HEK293 (cell line): ENCODE data around the gene RNF166.

Experiments
- CTCF ChIA-PET: fragments of 350-600 bp; formaldehyde crosslinking; extraction: SDS; loops from one replicate; lab custom pipeline; 2021; ENCODE audit warnings: antibody characterized with exemption; lab: Yijun Ruan, JAX
- POLR2A ChIA-PET: fragments of 300-600 bp; formaldehyde crosslinking; extraction: SDS; loops from one replicate; lab custom pipeline; 2020; ENCODE audit warnings: antibody characterized with exemption, inconsistent platforms; lab: Yijun Ruan, JAX
- H3K27ac ChIP-seq: fragments of 200-500 bp; sonication (Bioruptor generic); 2 replicates; pipeline ENCODE4 v1.5.1; 2014; ENCODE audit warnings: low read depth, low read length, control low read depth, inconsistent platforms; ENCODE audit errors: extremely low read depth
- H3K36me3 ChIP-seq, 2 experiments: fragments of 200-500 bp in 1 of 2; sonication (Bioruptor generic) in 1 of 2; 1 replicate in 1 of 2; 2 replicates in 1 of 2; pipeline ENCODE4 v1.5.1; 2014 to 2017; ENCODE audit warnings: inconsistent platforms in 2 of 2, low read length in 2 of 2; ENCODE audit not compliant: control insufficient read depth in 2 of 2, insufficient read depth in 1 of 2
- H3K4me1 ChIP-seq: fragments of 200-500 bp; sonication (Bioruptor generic); 2 replicates; pipeline ENCODE4 v1.5.1; 2014; ENCODE audit warnings: mild to moderate bottlenecking, low read length, inconsistent platforms; ENCODE audit not compliant: control insufficient read depth, insufficient read depth
- H3K4me3 ChIP-seq: 2 replicates; pipeline ENCODE4 v1.5.1; 2011; ENCODE audit warnings: low read depth, mild to moderate bottlenecking, control low read depth, low read length, moderate library complexity
- H3K9me3 ChIP-seq: fragments of 200-500 bp; sonication (Bioruptor generic); 2 replicates; pipeline ENCODE4 v1.5.1; 2014; ENCODE audit warnings: low read depth, low read length, inconsistent platforms; ENCODE audit not compliant: control insufficient read depth, insufficient read depth
- BCL6B ChIP-seq: fragments of 450-650 bp; formaldehyde crosslinking; IDR thresholded peaks from 2 replicates; pipeline ENCODE4 v1.5.1; 2017; ENCODE audit warnings: missing biosample characterization, missing genetic modification characterization
- FEZF1 ChIP-seq: fragments of 450-650 bp; formaldehyde crosslinking; IDR thresholded peaks from 2 replicates; pipeline ENCODE4 v1.5.1; 2016; ENCODE audit warnings: missing biosample characterization, missing genetic modification characterization
- GFI1B ChIP-seq: fragments of 450-650 bp; formaldehyde crosslinking; IDR thresholded peaks from 2 replicates; pipeline ENCODE4 v1.5.1; 2016; ENCODE audit warnings: missing biosample characterization, missing genetic modification characterization
- GLIS2 ChIP-seq: fragments of 450-650 bp; formaldehyde crosslinking; IDR thresholded peaks from 2 replicates; pipeline ENCODE4 v1.5.1; 2016; ENCODE audit warnings: missing biosample characterization, missing genetic modification characterization
- IKZF3 ChIP-seq: fragments of 450-650 bp; IDR thresholded peaks from 2 replicates; pipeline ENCODE4 v1.5.0; 2018; ENCODE audit warnings: missing biosample characterization, mild to moderate bottlenecking, missing genetic modification characterization, moderate library complexity
- KLF7 ChIP-seq: fragments of 450-650 bp; formaldehyde crosslinking; IDR thresholded peaks from 2 replicates; pipeline ENCODE4 v1.5.1; 2016; ENCODE audit warnings: missing biosample characterization, missing genetic modification characterization, borderline replicate concordance
- PRDM10 ChIP-seq: fragments of 450-650 bp; formaldehyde crosslinking; IDR thresholded peaks from 2 replicates; pipeline ENCODE4 v1.5.1; 2016; ENCODE audit warnings: missing biosample characterization, missing genetic modification characterization
- SP2 ChIP-seq: fragments of 450-650 bp; formaldehyde crosslinking; IDR thresholded peaks from 2 replicates; pipeline ENCODE4 v1.5.1; 2016; ENCODE audit warnings: missing biosample characterization, missing genetic modification characterization
- ZFP41 ChIP-seq: fragments of 450-650 bp; formaldehyde crosslinking; IDR thresholded peaks from 2 replicates; pipeline ENCODE4 v1.5.1; 2016; ENCODE audit warnings: missing biosample characterization, missing genetic modification characterization, borderline replicate concordance
- ZNF155 ChIP-seq: fragments of 450-650 bp; formaldehyde crosslinking; IDR thresholded peaks from 2 replicates; pipeline ENCODE4 v1.5.1; 2016; ENCODE audit warnings: missing biosample characterization, missing genetic modification characterization
- ZNF214 ChIP-seq: fragments of 450-650 bp; formaldehyde crosslinking; IDR thresholded peaks from 2 replicates; pipeline ENCODE4 v1.5.1; 2017; ENCODE audit warnings: missing biosample characterization, mild to moderate bottlenecking, missing genetic modification characterization, borderline replicate concordance
- ZNF529 ChIP-seq: fragments of 450-650 bp; formaldehyde crosslinking; IDR thresholded peaks from 2 replicates; pipeline ENCODE4 v1.5.1; 2017; ENCODE audit warnings: missing genetic modification characterization, missing biosample characterization; ENCODE audit not compliant: insufficient replicate concordance
- ZNF600 ChIP-seq: fragments of 450-650 bp; formaldehyde crosslinking; IDR thresholded peaks from 2 replicates; pipeline ENCODE4 v1.5.1; 2016; ENCODE audit warnings: missing biosample characterization, missing genetic modification characterization
- ZNF626 ChIP-seq: fragments of 450-650 bp; sonication (Bioruptor Pico); formaldehyde crosslinking; IDR thresholded peaks from 2 replicates; pipeline ENCODE4 v1.5.1; 2018; ENCODE audit warnings: missing biosample characterization, missing genetic modification characterization, inconsistent platforms
- TF ChIP-seq, protein P1 (sequence below): fragments of 450-650 bp; formaldehyde crosslinking; IDR thresholded peaks from 2 replicates; pipeline ENCODE4 v1.5.1; 2016; ENCODE audit warnings: missing biosample characterization, missing genetic modification characterization
- TF ChIP-seq, protein P2 (sequence below): fragments of 450-650 bp; formaldehyde crosslinking; IDR thresholded peaks from 2 replicates; pipeline ENCODE4 v1.5.1; 2017; ENCODE audit warnings: missing biosample characterization, missing genetic modification characterization
- TF ChIP-seq, protein P3 (sequence below): fragments of 450-650 bp; formaldehyde crosslinking; IDR thresholded peaks from 2 replicates; pipeline ENCODE4 v1.5.1; 2016; ENCODE audit warnings: missing biosample characterization, missing genetic modification characterization
- TF ChIP-seq, protein P4 (sequence below): fragments of 450-650 bp; formaldehyde crosslinking; IDR thresholded peaks from 2 replicates; pipeline ENCODE4 v1.5.1; 2016; ENCODE audit warnings: missing biosample characterization, missing genetic modification characterization
- TF ChIP-seq, protein P5 (sequence below): IDR thresholded peaks from 2 replicates; pipeline ENCODE4 v1.6.1; 2011; ENCODE audit warnings: mild to moderate bottlenecking, low read depth, low read length, borderline replicate concordance

RNF166 gene

DNA sequence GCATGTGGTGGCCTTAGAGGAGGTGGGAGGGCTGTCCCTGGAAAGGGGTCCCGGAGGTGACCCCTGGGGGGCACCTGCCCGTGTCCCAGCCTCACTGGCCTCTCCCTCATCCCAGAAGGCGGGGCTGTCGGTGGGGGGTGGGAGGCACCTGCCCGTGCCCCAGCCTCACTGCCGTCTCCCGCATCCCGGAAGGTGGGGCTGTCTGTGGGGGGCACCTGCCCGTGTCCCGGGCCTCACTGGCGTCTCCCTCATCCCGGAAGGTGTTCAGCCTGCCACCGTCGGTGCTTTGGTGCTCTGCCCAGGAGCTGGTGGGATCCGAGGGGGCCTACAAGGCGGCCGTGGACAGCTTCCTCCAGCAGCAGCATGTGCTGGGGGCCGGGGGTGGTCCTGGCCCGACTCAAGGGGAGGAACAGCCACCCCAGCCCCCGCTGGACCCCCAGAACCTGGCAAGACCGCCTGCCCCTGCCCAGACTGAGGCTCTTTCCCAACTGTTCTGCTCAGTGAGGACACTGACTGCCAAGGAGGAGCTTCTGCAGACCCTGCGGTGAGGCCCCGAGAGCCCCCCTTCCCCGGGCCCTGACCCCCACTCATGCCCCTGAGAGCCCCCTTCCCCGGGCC, 6.3 kb upstream of the RNF166 start (continued):
- no peak for TF ChIP-seq ZNF600
- no peak for TF ChIP-seq ZNF529 (tag by site-specific recombination)
- no peak for TF ChIP-seq KLF7 (tag by site-specific recombination)
- TF ChIP-seq IKZF3: no peak
- TF ChIP-seq ZNF214 (tag by site-specific recombination): no peak
- no peak for TF ChIP-seq ZNF626 (tag by site-specific recombination)

- POLR2A ChIA-PET: no interaction called here
- TF ChIP-seq, protein P1, sequence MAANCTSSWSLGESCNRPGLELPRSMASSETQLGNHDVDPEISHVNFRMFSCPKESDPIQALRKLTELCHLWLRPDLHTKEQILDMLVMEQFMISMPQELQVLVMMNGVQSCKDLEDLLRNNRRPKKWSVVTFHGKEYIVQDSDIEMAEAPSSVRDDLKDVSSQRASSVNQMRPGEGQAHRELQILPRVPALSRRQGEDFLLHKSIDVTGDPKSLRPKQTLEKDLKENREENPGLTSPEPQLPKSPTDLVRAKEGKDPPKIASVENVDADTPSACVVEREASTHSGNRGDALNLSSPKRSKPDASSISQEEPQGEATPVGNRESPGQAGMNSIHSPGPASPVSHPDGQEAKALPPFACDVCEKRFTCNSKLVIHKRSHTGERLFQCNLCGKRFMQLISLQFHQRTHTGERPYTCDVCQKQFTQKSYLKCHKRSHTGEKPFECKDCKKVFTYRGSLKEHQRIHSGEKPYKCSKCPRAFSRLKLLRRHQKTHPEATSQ (tag by site-specific recombination): no peak
- TF ChIP-seq ZFP41 (no peak), GLIS2 (tag by site-specific recombination) (no peak), FEZF1 (tag by site-specific recombination) (no peak), BCL6B (tag by site-specific recombination) (peak; percentile 90), ZNF155 (tag by site-specific recombination) (no peak), PRDM10 (tag by site-specific recombination) (peak; percentile 54), GFI1B (tag by site-specific recombination) (no peak), SP2 (peak; percentile 25)
- TF ChIP-seq, protein P2, sequence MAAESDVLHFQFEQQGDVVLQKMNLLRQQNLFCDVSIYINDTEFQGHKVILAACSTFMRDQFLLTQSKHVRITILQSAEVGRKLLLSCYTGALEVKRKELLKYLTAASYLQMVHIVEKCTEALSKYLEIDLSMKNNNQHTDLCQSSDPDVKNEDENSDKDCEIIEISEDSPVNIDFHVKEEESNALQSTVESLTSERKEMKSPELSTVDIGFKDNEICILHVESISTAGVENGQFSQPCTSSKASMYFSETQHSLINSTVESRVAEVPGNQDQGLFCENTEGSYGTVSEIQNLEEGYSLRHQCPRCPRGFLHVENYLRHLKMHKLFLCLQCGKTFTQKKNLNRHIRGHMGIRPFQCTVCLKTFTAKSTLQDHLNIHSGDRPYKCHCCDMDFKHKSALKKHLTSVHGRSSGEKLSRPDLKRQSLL (tag by site-specific recombination): no peak
- TF ChIP-seq, protein P3, sequence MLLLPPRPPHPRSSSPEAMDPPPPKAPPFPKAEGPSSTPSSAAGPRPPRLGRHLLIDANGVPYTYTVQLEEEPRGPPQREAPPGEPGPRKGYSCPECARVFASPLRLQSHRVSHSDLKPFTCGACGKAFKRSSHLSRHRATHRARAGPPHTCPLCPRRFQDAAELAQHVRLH (tag by site-specific recombination): no peak
- TF ChIP-seq, protein P4, sequence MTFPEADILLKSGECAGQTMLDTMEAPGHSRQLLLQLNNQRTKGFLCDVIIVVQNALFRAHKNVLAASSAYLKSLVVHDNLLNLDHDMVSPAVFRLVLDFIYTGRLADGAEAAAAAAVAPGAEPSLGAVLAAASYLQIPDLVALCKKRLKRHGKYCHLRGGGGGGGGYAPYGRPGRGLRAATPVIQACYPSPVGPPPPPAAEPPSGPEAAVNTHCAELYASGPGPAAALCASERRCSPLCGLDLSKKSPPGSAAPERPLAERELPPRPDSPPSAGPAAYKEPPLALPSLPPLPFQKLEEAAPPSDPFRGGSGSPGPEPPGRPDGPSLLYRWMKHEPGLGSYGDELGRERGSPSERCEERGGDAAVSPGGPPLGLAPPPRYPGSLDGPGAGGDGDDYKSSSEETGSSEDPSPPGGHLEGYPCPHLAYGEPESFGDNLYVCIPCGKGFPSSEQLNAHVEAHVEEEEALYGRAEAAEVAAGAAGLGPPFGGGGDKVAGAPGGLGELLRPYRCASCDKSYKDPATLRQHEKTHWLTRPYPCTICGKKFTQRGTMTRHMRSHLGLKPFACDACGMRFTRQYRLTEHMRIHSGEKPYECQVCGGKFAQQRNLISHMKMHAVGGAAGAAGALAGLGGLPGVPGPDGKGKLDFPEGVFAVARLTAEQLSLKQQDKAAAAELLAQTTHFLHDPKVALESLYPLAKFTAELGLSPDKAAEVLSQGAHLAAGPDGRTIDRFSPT (tag by site-specific recombination): no peak
- TF ChIP-seq, protein P5, sequence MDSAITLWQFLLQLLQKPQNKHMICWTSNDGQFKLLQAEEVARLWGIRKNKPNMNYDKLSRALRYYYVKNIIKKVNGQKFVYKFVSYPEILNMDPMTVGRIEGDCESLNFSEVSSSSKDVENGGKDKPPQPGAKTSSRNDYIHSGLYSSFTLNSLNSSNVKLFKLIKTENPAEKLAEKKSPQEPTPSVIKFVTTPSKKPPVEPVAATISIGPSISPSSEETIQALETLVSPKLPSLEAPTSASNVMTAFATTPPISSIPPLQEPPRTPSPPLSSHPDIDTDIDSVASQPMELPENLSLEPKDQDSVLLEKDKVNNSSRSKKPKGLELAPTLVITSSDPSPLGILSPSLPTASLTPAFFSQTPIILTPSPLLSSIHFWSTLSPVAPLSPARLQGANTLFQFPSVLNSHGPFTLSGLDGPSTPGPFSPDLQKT: no peak
Measured at GRCh38 chr16:88711750-88712340, 5.6 kb upstream of the RNF166 start.

More at GRCh38 chr16:88711750-88712340, 5.6 kb upstream of the RNF166 start:
- CTCF ChIA-PET: no interaction called here
- Histone ChIP-seq H3K9me3 (no peaks in the 10 kb centered on the region), H3K27ac (0 out of 2 replicates have a peak overlapping the region, but pooled peaks have one; percentile 9), H3K4me3 (no peak overlapping the region), H3K36me3 (peaks cover 0 to 55% of the 10 kb centered on the region in 2 experiments; a peak in 1 of 3 replicates), H3K4me1 (no peaks in the 10 kb centered on the region)
